SHP77 (cell line): ENCODE measurements around the gene FOXQ1.
A peak's percentile ranks its signal among the peaks of the same experiment; 100 is the strongest.
"Not testable (repeated sequence)": the region's sequence is repeated elsewhere in the genome, so short reads cannot be mapped to it uniquely, and the experiment has no call there.

ENCODE experiments used
- DNase-seq, 2 experiments: peaks; one replicate each; lab custom pipeline; 2025; lab: John Stamatoyannopoulos, UW

The FOXQ1 gene

GRCh38 chr6:1290805-1291204 lies 21.1 kb upstream of the FOXQ1 start:
- DNase-seq: no peak

GRCh38 chr6:1291381-1291780 lies 20.5 kb upstream of the FOXQ1 start:
- DNase-seq: no peak

- no peak for DNase-seq
Measured at GRCh38 chr6:1295420-1295819, 16.5 kb upstream of the FOXQ1 start.

GRCh38 chr6:1296079-1296478 lies 15.8 kb upstream of the FOXQ1 start:
- no peak for DNase-seq

- no peak for DNase-seq
Measured at GRCh38 chr6:1296542-1296941, 15.4 kb upstream of the FOXQ1 start.

- DNase-seq: no peak
Measured at GRCh38 chr6:1297746-1298145, 14.2 kb upstream of the FOXQ1 start.

GRCh38 chr6:1298768-1299167 lies 13.1 kb upstream of the FOXQ1 start:
- DNase-seq: no peak

GRCh38 chr6:1306133-1306532 lies 5.8 kb upstream of the FOXQ1 start:
- no peak for DNase-seq

- no peak for DNase-seq
Measured at GRCh38 chr6:1309366-1309765, 2.5 kb upstream of the FOXQ1 start.

- DNase-seq: no peak
Measured at GRCh38 chr6:1310628-1311399, 1.1 kb upstream of the FOXQ1 start.

GRCh38 chr6:1312203-1312472 lies 240 bp downstream of the FOXQ1 start:
- DNase-seq: no peak

GRCh38 chr6:1312473-1313367 lies 822 bp downstream of the FOXQ1 start:
- DNase-seq: no peak

- DNase-seq: no peak
Measured at GRCh38 chr6:1313384-1313766, 1.5 kb downstream of the FOXQ1 start.

GRCh38 chr6:1313767-1314503 lies 2.0 kb downstream of the FOXQ1 start:
- DNase-seq: no peak

- DNase-seq: no peak
Measured at GRCh38 chr6:1314617-1315016, 2.7 kb downstream of the FOXQ1 start.

- no peak for DNase-seq
Measured at GRCh38 chr6:1315201-1315559, 3.3 kb downstream of the FOXQ1 start.

GRCh38 chr6:1315560-1316386 lies 3.9 kb downstream of the FOXQ1 start:
- no peak for DNase-seq

- peak in 1 of 2 experiments; percentile 10 for DNase-seq
Measured at GRCh38 chr6:1316489-1316971, 4.6 kb downstream of the FOXQ1 start.

- DNase-seq: no peak
Measured at GRCh38 chr6:1317302-1317815, 5.5 kb downstream of the FOXQ1 start.

- no peak for DNase-seq
Measured at GRCh38 chr6:1318036-1318435, 6.1 kb downstream of the FOXQ1 start.

- DNase-seq: not testable (repeated sequence)
Measured at GRCh38 chr6:1318584-1318983, 6.7 kb downstream of the FOXQ1 start.

- DNase-seq: no peak
Measured at GRCh38 chr6:1321738-1322137, 9.8 kb downstream of the FOXQ1 start.
